CD14-positive monocyte (primary cell): Measurements from ENCODE around the gene UFSP1. TPM values are rescaled to one million over a fixed set of nuclear protein-coding genes. Genes with fewer than 3 reads are reported as not detected.

Experiments
- DNase-seq, 3 donors: peaks; one replicate each; pipeline ENCODE4 v3.0.0-alpha.2; 2011 to 2022
- H2AFZ ChIP-seq: 2 replicates; pipeline ENCODE4 v1.6.0; 2012; ENCODE audit warnings: mild to moderate bottlenecking, low read depth, low read length, inconsistent platforms; ENCODE audit not compliant: insufficient read depth, poor library complexity, severe bottlenecking
- H3K27ac ChIP-seq, 2 donors: 1 replicate in 1 of 2; 2 replicates in 1 of 2; pipeline ENCODE4 v1.5.1; 2012 to 2013; ENCODE audit warnings: low read length in 2 of 2, control low read depth in 1 of 2, inconsistent platforms in 1 of 2, low read depth in 1 of 2, mild to moderate bottlenecking in 1 of 2
- H3K27me3 ChIP-seq, 2 donors: one replicate each; pipeline versions ENCODE4 v1.6.0 to v1.6.1; 2011 to 2013; ENCODE audit warnings: low read length in 2 of 2; ENCODE audit not compliant: control insufficient read depth in 2 of 2, insufficient read depth in 2 of 2
- H3K36me3 ChIP-seq, 2 donors: replicated peaks in 1 of 2; 1 replicate in 1 of 2; 2 replicates in 1 of 2; pipeline versions ENCODE4 v1.5.1 to v1.6.1; 2012 to 2013; ENCODE audit warnings: low read length in 2 of 2, control low read depth in 1 of 2, inconsistent platforms in 1 of 2, mild to moderate bottlenecking in 1 of 2; ENCODE audit not compliant: insufficient read depth in 2 of 2, control insufficient read depth in 1 of 2
- H3K4me1 ChIP-seq, 2 donors: 1 replicate in 1 of 2; 2 replicates in 1 of 2; pipeline versions ENCODE4 v1.5.1 to v1.6.1; 2012 to 2013; ENCODE audit warnings: low read length in 2 of 2, control low read depth in 1 of 2, inconsistent platforms in 1 of 2, mild to moderate bottlenecking in 1 of 2, moderate library complexity in 1 of 2; ENCODE audit not compliant: insufficient read depth in 2 of 2, control insufficient read depth in 1 of 2
- H3K4me2 ChIP-seq: replicated peaks from 2 replicates; pipeline ENCODE3; 2012; ENCODE audit warnings: low read length, moderate library complexity, mild to moderate bottlenecking; ENCODE audit not compliant: poor library complexity, severe bottlenecking; ENCODE audit errors: extremely low read depth
- H3K4me3 ChIP-seq, 3 experiments: fragments of 200-600 bp in 1 of 3; sonication (generic) in 1 of 3; replicated peaks in 1 of 3; 1 replicate in 2 of 3; 2 replicates in 1 of 3; pipeline ENCODE4 v1.5.1; 2011 to 2013; ENCODE audit warnings: low read length in 3 of 3, mild to moderate bottlenecking in 3 of 3, control low read depth in 2 of 3, low read depth in 2 of 3, inconsistent platforms in 1 of 3, moderate library complexity in 1 of 3
- H3K79me2 ChIP-seq: 2 replicates; pipeline ENCODE4 v1.6.0; 2012; ENCODE audit warnings: mild to moderate bottlenecking, control low read depth, inconsistent platforms, low read length, moderate library complexity; ENCODE audit not compliant: insufficient read depth
- H3K9ac ChIP-seq: 2 replicates; pipeline ENCODE4 v1.6.0; 2017; ENCODE audit warnings: low read length, mild to moderate bottlenecking; ENCODE audit not compliant: insufficient read depth, poor library complexity, severe bottlenecking
- H3K9me3 ChIP-seq, 2 donors: replicated peaks in 1 of 2; 1 replicate in 1 of 2; 2 replicates in 1 of 2; pipeline versions ENCODE4 v1.5.1 to v1.6.1; 2012 to 2013; ENCODE audit warnings: low read length in 2 of 2, control low read depth in 1 of 2; ENCODE audit not compliant: control insufficient read depth in 1 of 2, insufficient read depth in 1 of 2
- H4K20me1 ChIP-seq: 2 replicates; pipeline ENCODE4 v1.6.0; 2012; ENCODE audit warnings: mild to moderate bottlenecking, low read length, control low read depth, moderate library complexity; ENCODE audit not compliant: insufficient read depth
- H3K27ac Mint-ChIP-seq, 7 donors: one replicate each; pipeline ENCODE4 v1.8.0; 2020; ENCODE audit warnings: mild to moderate bottlenecking in 7 of 7, mixed read lengths in 7 of 7, moderate library complexity in 6 of 7, inconsistent platforms in 2 of 7
- H3K27me3 Mint-ChIP-seq, 3 donors: one replicate each; pipeline ENCODE4 v1.8.0; 2021 to 2022; ENCODE audit warnings: low read depth in 3 of 3, mild to moderate bottlenecking in 3 of 3, mixed read lengths in 3 of 3, moderate library complexity in 3 of 3, inconsistent platforms in 1 of 3
- H3K36me3 Mint-ChIP-seq, 2 donors: one replicate each; pipeline ENCODE4 v1.8.0; 2020; ENCODE audit warnings: mixed read lengths in 2 of 2, inconsistent platforms in 1 of 2, mild to moderate bottlenecking in 1 of 2
- H3K4me1 Mint-ChIP-seq: one replicate; pipeline ENCODE4 v1.8.0; 2020; ENCODE audit warnings: mild to moderate bottlenecking, mixed read lengths
- H3K4me3 Mint-ChIP-seq, 2 donors: one replicate each; pipeline ENCODE4 v1.8.0; 2020; ENCODE audit warnings: mild to moderate bottlenecking in 2 of 2, mixed read lengths in 2 of 2, moderate library complexity in 1 of 2
- H3K9me3 Mint-ChIP-seq, 7 donors: one replicate each; pipeline ENCODE4 v1.8.0; 2020 to 2022; ENCODE audit warnings: mixed read lengths in 7 of 7, mild to moderate bottlenecking in 6 of 7, moderate library complexity in 6 of 7, inconsistent platforms in 2 of 7
- CTCF ChIP-seq: fragments of 200-600 bp; IDR thresholded peaks from one replicate; pipeline ENCODE4 v1.8.0; 2022; ENCODE audit warnings: antibody characterized with exemption, mild to moderate bottlenecking
- WGBS: methylation state at CpG from one replicate; pipeline ENCODE4 v1.1.5; 2013; ENCODE audit warnings: missing lambda C conversion rate; ENCODE audit not compliant: insufficient coverage; 5-methylcytosine and 5-hydroxymethylcytosine counted together
- intact Hi-C, 2 donors: fragments of 100-400 bp; cut with micrococcal nuclease; formaldehyde crosslinking; loops; one replicate each; pipeline versions ENCODE4 v1.15.0 to v1.15.1; 2023
- polyA plus RNA-seq, 3 donors: library from polyadenylated mRNA; depleted of rRNA in 1 of 3; unstranded in 2 of 3; stranded (reverse) in 1 of 3; fragments of 300-500 nt in 2 of 3; fragments of >200 nt in 1 of 3; fragmentation: Illumina TruSeq in 2 of 3; gene quantifications; 1 replicate in 2 of 3; 2 replicates in 1 of 3; pipeline ENCODE4 v1.2.3, GENCODE V29; 2012 to 2021

Gene UFSP1
- polyA plus RNA-seq, 3 donors = 0.57 to 0.76 (median 0.57) TPM

DNA sequence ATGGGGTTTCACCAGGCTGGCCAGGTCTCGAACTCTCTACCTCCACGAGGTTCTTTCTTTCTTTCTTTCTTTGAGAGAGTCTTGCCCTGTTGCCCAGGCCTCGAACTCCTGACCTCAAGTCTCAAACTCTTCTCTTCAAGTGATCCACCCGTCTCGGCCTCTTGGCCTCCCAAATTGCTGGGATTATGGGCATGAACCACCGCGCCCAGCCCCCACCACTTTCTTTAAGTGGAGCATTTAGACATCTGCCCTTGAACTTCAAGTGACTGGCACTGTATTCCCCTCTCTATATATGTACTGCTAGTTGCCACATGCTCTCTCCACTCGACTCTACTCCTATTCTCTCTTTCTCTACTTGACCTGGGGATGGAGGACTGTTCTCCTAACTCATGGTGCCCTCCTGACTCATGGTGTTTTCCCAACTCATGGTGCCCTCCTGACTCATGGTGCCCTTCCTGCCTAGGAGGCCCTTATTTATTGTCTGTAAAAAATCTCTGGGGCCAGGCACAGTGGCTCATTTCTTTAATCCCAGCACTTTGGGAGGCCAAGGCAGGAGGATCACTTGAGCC is 25.4 kb upstream of the UFSP1 start:
- Histone ChIP-seq H2AFZ (no peak overlapping the region), H3K4me2 (no peak overlapping the region), H3K4me3 (no peak overlapping the region), H3K79me2 (no peaks in the 10 kb centered on the region), H3K27me3 (no peaks in the 10 kb centered on the region), H3K4me1 (peaks cover 28 to 41% of the 10 kb centered on the region in 2 donors), H3K36me3 (no peaks in the 10 kb centered on the region), H3K27ac (peak overlapping the region; percentile 52 to 67), H4K20me1 (no peaks in the 10 kb centered on the region), H3K9ac (no peak overlapping the region), H3K9me3 (no peaks in the 10 kb centered on the region)
- Mint-ChIP-seq H3K4me1 (peaks cover 39% of the 10 kb centered on the region), H3K36me3 (peaks cover 4% of the 10 kb centered on the region in 2 donors), H3K27ac (peak overlapping the region; percentile 74 to 95 (median 94)), H3K27me3 (peaks cover 4 to 10% (median 10%) of the 10 kb centered on the region in 3 donors), H3K4me3 (no peak overlapping the region), H3K9me3 (peaks cover 0 to 9% (median 2%) of the 10 kb centered on the region in 7 donors)
- 98% methylated on average over 5 of the region's 8 CpGs for WGBS
- TF ChIP-seq CTCF = no peak
- peak; percentile 82 to 94 (median 84) for DNase-seq
- intact Hi-C loops = no loop called here

DNA sequence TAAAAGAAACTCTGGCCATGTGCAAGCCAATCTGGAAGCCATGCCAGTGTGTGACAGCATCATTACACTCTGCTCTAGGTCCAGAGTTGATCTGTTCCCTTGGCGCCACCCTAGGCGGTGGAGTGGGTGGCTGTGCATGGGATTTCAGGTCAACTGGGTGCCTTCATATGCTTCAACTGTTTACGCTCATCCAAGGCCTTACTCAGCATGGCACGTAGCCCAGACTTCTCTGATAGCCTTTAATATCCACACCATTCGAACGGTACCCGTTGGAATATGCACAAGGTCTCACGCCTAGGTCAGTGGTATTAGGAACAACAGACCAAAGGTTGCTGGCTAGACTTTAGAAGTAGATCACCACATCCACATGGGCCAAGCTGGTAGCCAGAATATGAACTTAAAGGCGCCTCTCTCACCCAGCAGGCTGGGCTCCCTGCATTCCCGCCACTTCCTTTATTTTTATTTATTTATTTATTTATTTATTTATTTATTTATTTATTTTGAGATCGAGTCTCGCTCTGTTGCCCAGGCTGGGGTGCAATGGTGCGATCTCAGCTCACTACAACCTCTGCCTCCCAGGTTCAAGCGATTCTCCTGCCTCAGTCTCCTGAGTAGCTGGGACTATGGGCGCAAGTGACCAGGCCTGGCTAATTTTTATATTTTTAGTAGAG is 24.8 kb upstream of the UFSP1 start:
- Histone ChIP-seq H3K4me2 (no peak overlapping the region), H3K9me3 (no peaks in the 10 kb centered on the region), H3K4me1 (peaks cover 31 to 44% of the 10 kb centered on the region in 2 donors), H3K36me3 (no peaks in the 10 kb centered on the region), H4K20me1 (no peaks in the 10 kb centered on the region), H3K9ac (no peak overlapping the region), H2AFZ (no peak overlapping the region), H3K27ac (peak overlapping the region; percentile 52 to 67), H3K27me3 (no peaks in the 10 kb centered on the region), H3K4me3 (no peak overlapping the region), H3K79me2 (no peaks in the 10 kb centered on the region)
- Mint-ChIP-seq H3K27me3 (peaks cover 3 to 10% (median 6%) of the 10 kb centered on the region in 3 donors), H3K4me1 (peaks cover 39% of the 10 kb centered on the region), H3K36me3 (peaks cover 4% of the 10 kb centered on the region in 2 donors), H3K9me3 (peaks cover 0 to 9% (median 2%) of the 10 kb centered on the region in 7 donors), H3K4me3 (no peak overlapping the region), H3K27ac (peak overlapping the region in 6 of 7 donors; percentile 40 to 95 (median 84))
- no peak for DNase-seq
- TF ChIP-seq CTCF = no peak
- WGBS = 72% methylated on average over 4 of the region's 15 CpGs
- intact Hi-C loops = no loop called here
